Measurements from ENCODE around the gene CUTA.
A peak's percentile ranks its signal among the peaks of the same experiment; 100 is the strongest.
"Not testable (repeated sequence)": the region's sequence is repeated elsewhere in the genome, so short reads cannot be mapped to it uniquely, and the experiment has no call there.

CUTA gene

GRCh38 chr6:33410050-33410710 is 7.7 kb downstream of the CUTA start:
- TF ChIP-seq FOXA1 (IDR thresholded peaks at IDR 0.05) (no peak), PKNOX1 (IDR thresholded peaks at IDR 0.05) (peak; percentile 66; the same call in 1 of the 2 replicates), L3MBTL2 (conservative IDR thresholded peaks at IDR 0.05) (peak; percentile 96)
- DNase-seq (ENCODE audit: extremely low spot score) = peak; percentile 94
- ChIA-PET CTCF (interaction anchor here (0.6 kb wide), 1 partner anchor 46 kb away, joined by 8 read pairs; no protein-coding TSS in a partner anchor), POLR2A (interaction anchor here (0.8 to 1.3 kb wide), 4 partner anchors 15 to 133 kb away, joined by 3 to 6 read pairs (median 5); partner anchors contain the start of genes B3GALT4 and ZBTB22)

- CTCF ChIA-PET = interaction anchor here (1.4 kb wide), 1 partner anchor 17 kb away, joined by 6 read pairs; no protein-coding TSS in a partner anchor
- no peak for TF ChIP-seq LEF1 (IDR thresholded peaks at IDR 0.05; ENCODE audit: borderline replicate concordance)
- POLR2A ChIA-PET = interaction anchor here (0.8 to 1.5 kb wide), 3 partner anchors 11 to 89 kb away, joined by 3 to 4 read pairs (median 3); partner anchors contain the start of genes CUTA and ZBTB22
- no peak for DNase-seq (ENCODE audit: extremely low spot score)
These were observed 10.7 kb downstream of the CUTA start for GRCh38 chr6:33407132-33407718.

- ChIA-PET POLR2A (no interaction called here), CTCF (no interaction called here)
- no peak for DNase-seq (ENCODE audit: extremely low spot score)
- no peak for TF ChIP-seq FOXK2 (IDR thresholded peaks at IDR 0.05)
- TF ChIP-seq LEF1 (IDR thresholded peaks at IDR 0.05; ENCODE audit: borderline replicate concordance) = no peak
- TF ChIP-seq FOXM1 (IDR thresholded peaks at IDR 0.05; ENCODE audit: borderline replicate concordance) = no peak
- no peak for TF ChIP-seq BHLHE40 (IDR thresholded peaks at IDR 0.05; ENCODE audit: borderline replicate concordance)
- TF ChIP-seq HDGF (IDR thresholded peaks at IDR 0.05; ENCODE audit: borderline replicate concordance) = no peak
- TF ChIP-seq ELF4 (IDR thresholded peaks at IDR 0.05) = no peak
- TF ChIP-seq CTBP1 (IDR thresholded peaks at IDR 0.05; ENCODE audit: borderline replicate concordance) = no peak
- TF ChIP-seq TARDBP (IDR thresholded peaks at IDR 0.05) = no peak
- TF ChIP-seq PKNOX1 (IDR thresholded peaks at IDR 0.05) = no peak
- TF ChIP-seq ZNF384 (IDR thresholded peaks at IDR 0.05) = no peak
- no peak for TF ChIP-seq SUZ12 (IDR thresholded peaks at IDR 0.05)
- TF ChIP-seq SP1 (IDR thresholded peaks at IDR 0.05) = no peak
- TF ChIP-seq NFRKB (IDR thresholded peaks at IDR 0.05) = no peak
- TF ChIP-seq FOXA1 (IDR thresholded peaks at IDR 0.05) = no peak
- TF ChIP-seq L3MBTL2 (conservative IDR thresholded peaks at IDR 0.05) = no peak
These were observed 11.8 kb downstream of the CUTA start for GRCh38 chr6:33406126-33406525.

- CTCF ChIA-PET = no interaction called here
- POLR2A ChIA-PET = no interaction called here
- TF ChIP-seq SP1 (IDR thresholded peaks at IDR 0.05) (no peak), L3MBTL2 (conservative IDR thresholded peaks at IDR 0.05) (no peak), PKNOX1 (IDR thresholded peaks at IDR 0.05) (no peak), CTBP1 (IDR thresholded peaks at IDR 0.05; ENCODE audit: borderline replicate concordance) (no peak), ARNT (IDR thresholded peaks at IDR 0.05) (no peak), ZNF384 (IDR thresholded peaks at IDR 0.05) (no peak), BHLHE40 (IDR thresholded peaks at IDR 0.05; ENCODE audit: borderline replicate concordance) (no peak), LEF1 (IDR thresholded peaks at IDR 0.05; ENCODE audit: borderline replicate concordance) (no peak), FOXK2 (IDR thresholded peaks at IDR 0.05) (no peak), HDGF (IDR thresholded peaks at IDR 0.05; ENCODE audit: borderline replicate concordance) (no peak), FOXM1 (IDR thresholded peaks at IDR 0.05; ENCODE audit: borderline replicate concordance) (no peak), TARDBP (IDR thresholded peaks at IDR 0.05) (no peak), SUZ12 (IDR thresholded peaks at IDR 0.05) (no peak)
These were observed 12.4 kb downstream of the CUTA start for GRCh38 chr6:33405386-33405940.

GRCh38 chr6:33404884-33405283 is 13.0 kb downstream of the CUTA start:
- DNase-seq (ENCODE audit: extremely low spot score) = no peak
- TF ChIP-seq TARDBP (IDR thresholded peaks at IDR 0.05) = no peak
- TF ChIP-seq LEF1 (IDR thresholded peaks at IDR 0.05; ENCODE audit: borderline replicate concordance) = no peak
- TF ChIP-seq PKNOX1 (IDR thresholded peaks at IDR 0.05) = no peak
- no peak for TF ChIP-seq NFRKB (IDR thresholded peaks at IDR 0.05)
- TF ChIP-seq L3MBTL2 (conservative IDR thresholded peaks at IDR 0.05) = no peak
- TF ChIP-seq SUZ12 (IDR thresholded peaks at IDR 0.05) = no peak
- TF ChIP-seq BHLHE40 (IDR thresholded peaks at IDR 0.05; ENCODE audit: borderline replicate concordance) = no peak
- TF ChIP-seq HDGF (IDR thresholded peaks at IDR 0.05; ENCODE audit: borderline replicate concordance) = no peak
- TF ChIP-seq CTBP1 (IDR thresholded peaks at IDR 0.05; ENCODE audit: borderline replicate concordance) = no peak
- POLR2A ChIA-PET = no interaction called here
- CTCF ChIA-PET = no interaction called here

More at GRCh38 chr6:33405386-33405940, 12.4 kb downstream of the CUTA start:
- no peak for DNase-seq (ENCODE audit: extremely low spot score)

- DNase-seq (ENCODE audit: extremely low spot score); POLR2A ChIA-PET: not testable (repeated sequence)
- CTCF ChIA-PET = interaction anchor here (0.6 kb wide), 1 partner anchor 179 kb away, joined by 3 read pairs; no protein-coding TSS in a partner anchor
These were observed 18.0 kb downstream of the CUTA start for GRCh38 chr6:33399881-33400280.

- POLR2A ChIA-PET = interaction anchor here (1.1 kb wide), 1 partner anchor 28 kb away, joined by 3 read pairs; no protein-coding TSS in a partner anchor
- CTCF ChIA-PET; DNase-seq (ENCODE audit: extremely low spot score): not testable (repeated sequence)
These were observed 19.3 kb downstream of the CUTA start for GRCh38 chr6:33398601-33399000.

All from HEK293T (cell line).